NCI-H774 (cell line): Measurements from ENCODE around the gene OMG.
"Not testable (repeated sequence)": the region's sequence is repeated elsewhere in the genome, so short reads cannot be mapped to it uniquely, and the experiment has no call there.

ENCODE experiments used
- DNase-seq: peaks from one replicate; lab custom pipeline; 2025; lab: John Stamatoyannopoulos, UW

The OMG gene

GRCh38 chr17:31262923-31263322, 34.1 kb downstream of the OMG start:
- not testable (repeated sequence) for DNase-seq

GRCh38 chr17:31261601-31262000, 35.4 kb downstream of the OMG start:
- DNase-seq, result no peak

GRCh38 chr17:31260151-31260550, 36.9 kb downstream of the OMG start:
- no peak for DNase-seq

- no peak for DNase-seq
These were observed 40.1 kb downstream of the OMG start for GRCh38 chr17:31256936-31257335.

- DNase-seq, result no peak
These were observed 42.4 kb downstream of the OMG start for GRCh38 chr17:31254654-31255053.

GRCh38 chr17:31252741-31253140, 44.3 kb downstream of the OMG start:
- DNase-seq, result no peak

- DNase-seq, result no peak
These were observed 45.1 kb downstream of the OMG start for GRCh38 chr17:31251970-31252328.

- no peak for DNase-seq
These were observed 45.7 kb downstream of the OMG start for GRCh38 chr17:31251105-31251969.

- no peak for DNase-seq
These were observed 46.8 kb downstream of the OMG start for GRCh38 chr17:31250229-31250628.

- DNase-seq, result no peak
These were observed 47.3 kb downstream of the OMG start for GRCh38 chr17:31249835-31250141.

- DNase-seq, result no peak
These were observed 47.8 kb downstream of the OMG start for GRCh38 chr17:31248986-31249834.
